Natural killer cell (primary cell): ENCODE results near the gene MIER1. TPM values are rescaled to one million over a fixed set of nuclear protein-coding genes. Genes with fewer than 3 reads are reported as not detected.
"Not testable (repeated sequence)": the region's sequence is repeated elsewhere in the genome, so short reads cannot be mapped to it uniquely, and the experiment has no call there.

ENCODE experiments used
- ATAC-seq, 3 donors: fragments of 150-1000 bp in 2 of 3; fragments of 200-7000 bp in 1 of 3; cut with Tn5 transposase; 1 replicate in 1 of 3; 2 replicates in 2 of 3; pipeline ENCODE4 v1.10.0; 2021; ENCODE audit warnings: mild to moderate bottlenecking in 2 of 3, moderate library complexity in 2 of 3
- DNase-seq, 2 donors: peaks; one replicate each; pipeline versions ENCODE4 v3.0.0 to v3.0.0-alpha.2; 2013 to 2021; ENCODE audit warnings: mixed read lengths in 1 of 2
- H3K27ac ChIP-seq: one replicate; pipeline ENCODE4 v1.5.1; 2013; ENCODE audit warnings: mild to moderate bottlenecking, low read length
- H3K27me3 ChIP-seq: one replicate; pipeline ENCODE4 v1.6.1; 2013; ENCODE audit warnings: low read length; ENCODE audit not compliant: control insufficient read depth, insufficient read depth
- H3K36me3 ChIP-seq: one replicate; pipeline ENCODE4 v1.6.1; 2013; ENCODE audit warnings: low read length; ENCODE audit not compliant: control insufficient read depth, insufficient read depth
- H3K4me1 ChIP-seq: one replicate; pipeline ENCODE4 v1.6.1; 2013; ENCODE audit warnings: low read length; ENCODE audit not compliant: control insufficient read depth, insufficient read depth
- H3K4me3 ChIP-seq: one replicate; pipeline ENCODE4 v1.5.1; 2013; ENCODE audit warnings: low read length
- H3K9me3 ChIP-seq: one replicate; pipeline ENCODE4 v1.6.1; 2013; ENCODE audit warnings: low read length; ENCODE audit not compliant: control insufficient read depth, insufficient read depth
- H3K27ac Mint-ChIP-seq, 2 donors: one replicate each; pipeline ENCODE4 v1.8.0; 2022; ENCODE audit warnings: mild to moderate bottlenecking in 2 of 2, mixed read lengths in 2 of 2, moderate library complexity in 1 of 2
- H3K27me3 Mint-ChIP-seq, 2 donors: one replicate each; pipeline ENCODE4 v1.8.0; 2022; ENCODE audit warnings: low read depth in 2 of 2, mixed read lengths in 2 of 2
- H3K36me3 Mint-ChIP-seq: one replicate; pipeline ENCODE4 v1.8.0; 2022; ENCODE audit warnings: mixed read lengths
- H3K4me1 Mint-ChIP-seq, 2 donors: one replicate each; pipeline ENCODE4 v1.8.0; 2022; ENCODE audit warnings: mixed read lengths in 2 of 2
- H3K4me3 Mint-ChIP-seq: one replicate; pipeline ENCODE4 v1.8.0; 2022; ENCODE audit warnings: mild to moderate bottlenecking, moderate library complexity, mixed read lengths
- H3K9me3 Mint-ChIP-seq, 2 donors: one replicate each; pipeline ENCODE4 v1.8.0; 2022; ENCODE audit warnings: mixed read lengths in 2 of 2
- WGBS: methylation state at CpG from one replicate; pipeline ENCODE4 v1.1.7; 2013; ENCODE audit warnings: missing lambda C conversion rate; ENCODE audit not compliant: insufficient coverage; 5-methylcytosine and 5-hydroxymethylcytosine counted together
- intact Hi-C: fragments of 100-400 bp; cut with micrococcal nuclease; formaldehyde crosslinking; loops from one replicate; pipeline ENCODE4 v1.14.2; 2022
- total RNA-seq, 4 donors: library from RNA; stranded (reverse); fragments of 120-200 nt in 1 of 4; gene quantifications; one replicate each; pipeline versions ENCODE4 v1.2.3 to v1.2.4, GENCODE V29; 2013 to 2022
- TF ChIP-seq, protein P1 (sequence below): fragments of 200-600 bp; IDR thresholded peaks from one replicate; pipeline ENCODE4 v1.8.0; 2022; ENCODE audit warnings: antibody characterized with exemption

MIER1 gene
- total RNA-seq, 3 donors from 2014 or later (not counting 1 experiment from before 2014, with no cell fraction given) = 87.9 to 94.3 (median 93.2) TPM

DNA sequence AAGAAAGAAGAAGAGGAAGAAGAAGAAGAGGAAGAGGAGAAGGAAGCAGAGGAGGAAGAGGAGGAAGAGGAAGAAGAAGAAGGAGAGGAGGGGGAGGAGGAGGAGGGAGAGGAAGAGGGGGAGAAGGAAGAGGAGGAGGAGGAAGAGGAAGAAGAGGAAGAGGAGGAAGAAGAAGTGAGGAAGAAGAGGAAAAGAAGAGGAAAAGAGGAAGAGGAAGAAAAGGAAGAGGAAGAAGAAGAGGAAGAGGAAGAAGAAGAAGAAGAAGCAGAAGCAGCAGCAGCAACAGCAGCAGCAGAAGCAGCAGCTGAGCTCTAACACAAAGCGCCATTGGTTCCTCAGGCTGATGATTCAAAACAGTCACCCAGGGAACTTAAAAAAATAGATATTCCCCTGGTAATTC is 34.2 kb upstream of the MIER1 start:
- Histone ChIP-seq H3K27me3 (no peaks in the 10 kb centered on the region), H3K4me3 (no peak overlapping the region), H3K36me3 (no peaks in the 10 kb centered on the region), H3K27ac (no peak overlapping the region), H3K9me3 (no peaks in the 10 kb centered on the region), H3K4me1 (no peaks in the 10 kb centered on the region)
- Mint-ChIP-seq H3K4me1 (no peaks in the 10 kb centered on the region), H3K27me3 (peaks cover 8 to 13% of the 10 kb centered on the region in 2 donors), H3K9me3 (no peaks in the 10 kb centered on the region), H3K4me3 (no peak overlapping the region), H3K27ac (no peak overlapping the region), H3K36me3 (no peaks in the 10 kb centered on the region)
- 90% methylated on average over 1 of the region's 1 CpG for WGBS
- intact Hi-C loops = no loop called here
- ATAC-seq (no peak), DNase-seq (no peak)
- TF ChIP-seq, protein P1, sequence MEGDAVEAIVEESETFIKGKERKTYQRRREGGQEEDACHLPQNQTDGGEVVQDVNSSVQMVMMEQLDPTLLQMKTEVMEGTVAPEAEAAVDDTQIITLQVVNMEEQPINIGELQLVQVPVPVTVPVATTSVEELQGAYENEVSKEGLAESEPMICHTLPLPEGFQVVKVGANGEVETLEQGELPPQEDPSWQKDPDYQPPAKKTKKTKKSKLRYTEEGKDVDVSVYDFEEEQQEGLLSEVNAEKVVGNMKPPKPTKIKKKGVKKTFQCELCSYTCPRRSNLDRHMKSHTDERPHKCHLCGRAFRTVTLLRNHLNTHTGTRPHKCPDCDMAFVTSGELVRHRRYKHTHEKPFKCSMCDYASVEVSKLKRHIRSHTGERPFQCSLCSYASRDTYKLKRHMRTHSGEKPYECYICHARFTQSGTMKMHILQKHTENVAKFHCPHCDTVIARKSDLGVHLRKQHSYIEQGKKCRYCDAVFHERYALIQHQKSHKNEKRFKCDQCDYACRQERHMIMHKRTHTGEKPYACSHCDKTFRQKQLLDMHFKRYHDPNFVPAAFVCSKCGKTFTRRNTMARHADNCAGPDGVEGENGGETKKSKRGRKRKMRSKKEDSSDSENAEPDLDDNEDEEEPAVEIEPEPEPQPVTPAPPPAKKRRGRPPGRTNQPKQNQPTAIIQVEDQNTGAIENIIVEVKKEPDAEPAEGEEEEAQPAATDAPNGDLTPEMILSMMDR = no peak

DNA sequence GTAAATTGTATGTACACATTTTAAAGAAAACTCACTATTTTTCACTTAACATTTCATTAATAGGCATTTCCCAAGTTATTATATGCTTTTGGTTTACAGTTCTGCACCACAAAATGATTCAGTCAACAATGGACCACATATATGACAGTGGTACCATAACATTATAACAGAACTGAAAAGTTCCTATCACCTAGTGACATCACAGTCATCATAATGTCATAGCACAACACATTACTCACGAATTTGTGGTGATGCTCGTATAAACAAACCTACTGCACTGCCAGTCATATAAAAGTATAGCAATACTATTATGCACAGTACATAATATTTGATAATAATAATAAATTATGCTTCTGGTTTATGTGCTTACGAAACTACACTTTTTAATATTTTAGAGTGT is 31.1 kb upstream of the MIER1 start:
- H3K9me3 ChIP-seq = no peaks in the 10 kb centered on the region
- TF ChIP-seq, protein P1 = no peak
- Mint-ChIP-seq H3K27ac (no peak overlapping the region), H3K4me3 (no peak overlapping the region), H3K36me3 (no peaks in the 10 kb centered on the region), H3K9me3 (no peaks in the 10 kb centered on the region), H3K27me3 (peaks cover 8 to 9% of the 10 kb centered on the region in 2 donors), H3K4me1 (no peaks in the 10 kb centered on the region)
- no peaks in the 10 kb centered on the region for H3K4me1 ChIP-seq
- 100% methylated on average over 2 of the region's 3 CpGs for WGBS
- H3K27ac ChIP-seq = no peak overlapping the region
- no peaks in the 10 kb centered on the region for H3K27me3 ChIP-seq
- intact Hi-C loops = no loop called here
- H3K4me3 ChIP-seq = no peak overlapping the region
- DNase-seq (no peak), ATAC-seq (no peak)
- no peaks in the 10 kb centered on the region for H3K36me3 ChIP-seq

DNA sequence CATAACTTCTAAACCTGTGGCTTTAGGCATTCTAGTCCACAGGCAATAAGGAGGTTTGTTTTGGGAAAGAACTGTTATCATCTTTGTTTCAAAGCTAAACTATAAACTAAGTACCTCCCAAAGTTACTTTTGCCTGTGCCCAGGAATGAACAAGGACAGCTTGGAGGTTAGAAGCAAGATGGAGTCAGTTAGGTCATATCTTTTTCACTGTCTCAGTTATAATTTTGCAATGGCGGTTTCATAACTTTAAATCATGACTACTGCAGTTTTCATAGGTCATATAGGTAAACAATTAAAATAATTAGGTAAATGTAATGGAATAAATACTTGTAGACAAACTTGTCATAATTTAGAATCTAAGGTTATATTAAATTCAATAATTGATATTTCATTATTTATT is 9.6 kb upstream of the MIER1 start:
- H3K27ac ChIP-seq, H3K36me3 ChIP-seq, H3K27ac Mint-ChIP-seq, H3K4me1 Mint-ChIP-seq, H3K27me3 ChIP-seq, H3K4me1 ChIP-seq, H3K9me3 Mint-ChIP-seq, intact Hi-C loops, H3K36me3 Mint-ChIP-seq, ATAC-seq, H3K4me3 ChIP-seq, DNase-seq, H3K4me3 Mint-ChIP-seq, H3K9me3 ChIP-seq, H3K27me3 Mint-ChIP-seq: not testable (repeated sequence)
- no CpG with 5 or more reads among the region's 1 CpG for WGBS

- H3K9me3 ChIP-seq = no peaks in the 10 kb centered on the region
- no peak overlapping the region for H3K4me3 ChIP-seq
- Mint-ChIP-seq H3K27ac (no peak overlapping the region), H3K4me3 (no peak overlapping the region), H3K9me3 (peaks cover 0 to 2% of the 10 kb centered on the region in 2 donors), H3K4me1 (no peaks in the 10 kb centered on the region), H3K36me3 (no peaks in the 10 kb centered on the region), H3K27me3 (no peaks in the 10 kb centered on the region)
- no peaks in the 10 kb centered on the region for H3K27me3 ChIP-seq
- H3K36me3 ChIP-seq = no peaks in the 10 kb centered on the region
- no peak overlapping the region for H3K27ac ChIP-seq
- ATAC-seq = no peak
- TF ChIP-seq, protein P1 = no peak
- no peak for DNase-seq
- intact Hi-C loops = no loop called here
- WGBS = no CpG with 5 or more reads among the region's 2 CpGs
- no peaks in the 10 kb centered on the region for H3K4me1 ChIP-seq
These were observed 8.5 kb upstream of the MIER1 start for GRCh38 chr1:66916320-66916719.
